Lower leg skin (tissue), 3 donors: Measurements from ENCODE around the gene SLC22A4.

ENCODE experiments used
- CTCF ChIP-seq, 3 donors: fragments of 450-650 bp; IDR thresholded peaks; one replicate each; pipeline ENCODE4 v1.5.1; 2016; ENCODE audit warnings: antibody characterized with exemption in 3 of 3, mild to moderate bottlenecking in 3 of 3, moderate library complexity in 2 of 3
- POLR2A ChIP-seq, 2 donors: fragments of 450-650 bp; IDR thresholded peaks; one replicate each; pipeline ENCODE4 v1.6.1; 2016 to 2017; ENCODE audit warnings: antibody characterized with exemption in 2 of 2, mild to moderate bottlenecking in 1 of 2, moderate library complexity in 1 of 2

GRCh38 chr5:132386644-132387286 is 92.6 kb downstream of the SLC22A4 start:
- TF ChIP-seq POLR2A (IDR thresholded peaks at IDR 0.05) (no peak), CTCF (IDR thresholded peaks at IDR 0.05) (peak in 1 of 3 donors; percentile 55)
